Caco-2 (cell line): ENCODE results near the gene ZBTB32. TPM values are rescaled to one million over a fixed set of nuclear protein-coding genes. Genes with fewer than 3 reads are reported as not detected.

Experiments used
- BruUV-seq: library from RNA; stranded (reverse); fragments of 400-500 nt; replicated peaks from 2 replicates; lab custom pipeline; 2021; lab: Mats Ljungman, UMichigan
- CTCF ChIA-PET: fragments of 300-600 bp; sonication (Branson Sonifier 250); formaldehyde crosslinking; loops from one replicate; lab custom pipeline; 2022; ENCODE audit warnings: antibody characterized with exemption; lab: Charles Lee
- POLR2A ChIA-PET: fragments of 300-600 bp; sonication (Branson Sonifier 250); formaldehyde crosslinking; loops from one replicate; lab custom pipeline; 2022; ENCODE audit warnings: antibody characterized with exemption; lab: Charles Lee
- DNase-seq, 2 experiments: peaks; one replicate each; pipeline versions ENCODE4 v3.0.0 to v3.0.0-alpha.2; 2020 to 2022
- H3K27me3 ChIP-seq: replicated peaks from 2 replicates; pipeline ENCODE4 v1.6.0; 2011; ENCODE audit warnings: low read length; ENCODE audit not compliant: control insufficient read depth, insufficient read depth
- H3K36me3 ChIP-seq: 2 replicates; pipeline ENCODE4 v1.5.1; 2011; ENCODE audit warnings: low read length; ENCODE audit not compliant: control insufficient read depth, insufficient read depth
- H3K4me1 ChIP-seq: fragments of 250-450 bp; sonication (Bioruptor Pico); 2 replicates; pipeline ENCODE4 v1.5.1; 2020; ENCODE audit warnings: mild to moderate bottlenecking
- H3K4me3 ChIP-seq: 2 replicates; pipeline ENCODE4 v1.5.1; 2011; ENCODE audit warnings: low read depth, mild to moderate bottlenecking, control low read depth, low read length
- H3K9me3 ChIP-seq: fragments of 250-450 bp; sonication (Bioruptor Pico); 2 replicates; pipeline ENCODE4 v1.5.1; 2020; ENCODE audit warnings: mild to moderate bottlenecking, moderate library complexity
- H3K27ac Mint-ChIP-seq: one replicate; pipeline ENCODE4 v1.8.0; 2022; ENCODE audit warnings: mixed read lengths; ENCODE audit not compliant: unreplicated experiment
- H3K27me3 Mint-ChIP-seq: one replicate; pipeline ENCODE4 v1.8.0; 2022; ENCODE audit warnings: mixed read lengths; ENCODE audit not compliant: insufficient read depth, unreplicated experiment
- H3K36me3 Mint-ChIP-seq: one replicate; pipeline ENCODE4 v1.8.0; 2022; ENCODE audit warnings: mild to moderate bottlenecking, mixed read lengths; ENCODE audit not compliant: insufficient read depth, unreplicated experiment
- H3K4me1 Mint-ChIP-seq: one replicate; pipeline ENCODE4 v1.8.0; 2022; ENCODE audit warnings: low read depth, mixed read lengths; ENCODE audit not compliant: unreplicated experiment
- H3K4me3 Mint-ChIP-seq: one replicate; pipeline ENCODE4 v1.8.0; 2022; ENCODE audit warnings: mild to moderate bottlenecking, moderate library complexity, mixed read lengths; ENCODE audit not compliant: unreplicated experiment
- H3K9me3 Mint-ChIP-seq: one replicate; pipeline ENCODE4 v1.8.0; 2022; ENCODE audit warnings: mixed read lengths; ENCODE audit not compliant: unreplicated experiment
- CTCF ChIP-seq, 2 experiments: fragments of 200-600 bp in 1 of 2; IDR thresholded peaks; 1 replicate in 1 of 2; 2 replicates in 1 of 2; pipeline versions ENCODE4 v1.5.1 to v1.8.0; 2011 to 2022; ENCODE audit warnings: antibody characterized with exemption in 1 of 2, control low read depth in 1 of 2, inconsistent platforms in 1 of 2, low read depth in 1 of 2, low read length in 1 of 2, mild to moderate bottlenecking in 1 of 2, moderate library complexity in 1 of 2; ENCODE audit not compliant: insufficient read depth in 1 of 2, severe bottlenecking in 1 of 2, unreplicated experiment in 1 of 2
- intact Hi-C: fragments of 100-400 bp; cut with micrococcal nuclease; formaldehyde crosslinking; loops from one replicate; pipeline ENCODE4 v1.10.0; 2022; ENCODE audit not compliant: unreplicated experiment
- total RNA-seq: library from RNA; stranded (reverse); gene quantifications from 2 replicates; pipeline ENCODE4 v1.2.3, GENCODE V29; 2022

Gene ZBTB32
- total RNA-seq, 1 experiment from 2014 or later: not detected

GRCh38 chr19:35757749-35758608, 53.6 kb downstream of the ZBTB32 start, which contains the start of gene PROSER3:
PROSER3 (plus strand) TSS chr19:35758176; CDS start chr19:35758216, 40 bp downstream.
- Histone ChIP-seq H3K9me3 (no peaks in the 10 kb centered on the region), H3K4me1 (peaks cover 6% of the 10 kb centered on the region), H3K27me3 (no peaks in the 10 kb centered on the region), H3K36me3 (no peaks in the 10 kb centered on the region; the same call in 1 of the 2 replicates), H3K4me3 (peak within 1 kb of the TSS; percentile 68)
- Mint-ChIP-seq H3K4me3 (peak within 1 kb of the TSS; percentile 88), H3K27ac (peak within 1 kb of the TSS; percentile 92), H3K27me3 (no peaks in the 10 kb centered on the region), H3K36me3 (peaks cover 36% of the 10 kb centered on the region), H3K4me1 (peaks cover 6% of the 10 kb centered on the region), H3K9me3 (no peaks in the 10 kb centered on the region)
- ChIA-PET CTCF (interaction anchor here (0.5 kb wide), 1 partner anchor 71 kb away, joined by 4 read pairs; no protein-coding TSS in a partner anchor), POLR2A (interaction anchor here (0.7 to 1.0 kb wide), 3 partner anchors 10 to 49 kb away, joined by 3 to 14 read pairs (median 12); partner anchors contain the start of genes LIN37, PSENEN and U2AF1L4)
- peak; percentile 99 to 100 for DNase-seq
- intact Hi-C loops: loop anchor here (1.0 to 5.0 kb wide), 4 partner anchors 10 to 297 kb away; partner anchors contain the start of genes ARHGAP33, COX6B1, LIN37 and THAP8
- BruUV-seq: TSS peak; percentile 70
- no peak for TF ChIP-seq CTCF (IDR thresholded peaks at IDR 0.05; ENCODE audit: insufficient read depth in 1 of 2, low read depth in 1 of 2, low read length in 1 of 2, severe bottlenecking in 1 of 2, unreplicated experiment in 1 of 2)

- H3K4me3 ChIP-seq: no peak overlapping the region
- no peak overlapping the region for H3K27ac Mint-ChIP-seq
- no peaks in the 10 kb centered on the region; the same call in 1 of the 2 replicates for H3K36me3 ChIP-seq
These were observed 55.3 kb downstream of the ZBTB32 start for GRCh38 chr19:35759697-35760096.

More at GRCh38 chr19:35759697-35760096, 55.3 kb downstream of the ZBTB32 start:
- peak overlapping the region; percentile 88 for H3K4me3 Mint-ChIP-seq
- BruUV-seq: no TSS peak
- peaks cover 36% of the 10 kb centered on the region for H3K36me3 Mint-ChIP-seq
- H3K27me3 Mint-ChIP-seq: no peaks in the 10 kb centered on the region
- Histone ChIP-seq H3K4me1 (peaks cover 6% of the 10 kb centered on the region), H3K27me3 (no peaks in the 10 kb centered on the region), H3K9me3 (no peaks in the 10 kb centered on the region)
- no peak for TF ChIP-seq CTCF (IDR thresholded peaks at IDR 0.05; ENCODE audit: insufficient read depth in 1 of 2, low read depth in 1 of 2, low read length in 1 of 2, severe bottlenecking in 1 of 2, unreplicated experiment in 1 of 2)
- peaks cover 6% of the 10 kb centered on the region for H3K4me1 Mint-ChIP-seq
- POLR2A ChIA-PET: no interaction called here
- DNase-seq: no peak
- CTCF ChIA-PET: no interaction called here
- intact Hi-C loops: loop anchor here (2.0 to 5.0 kb wide), 2 partner anchors 15 to 112 kb away; partner anchors contain the start of genes ARHGAP33 and COX6B1
- no peaks in the 10 kb centered on the region for H3K9me3 Mint-ChIP-seq
